Urinary bladder (tissue), 4 donors: Measurements from ENCODE around the gene CEP68. TPM values are rescaled to one million over a fixed set of nuclear protein-coding genes. Genes with fewer than 3 reads are reported as not detected.
A peak's percentile ranks its signal among the peaks of the same experiment; 100 is the strongest.

ENCODE experiments used
- DNase-seq: peaks from one replicate; pipeline ENCODE4 v3.0.0-alpha.2; 2015; ENCODE audit errors: extremely low spot score
- H3K27ac ChIP-seq: one replicate; pipeline ENCODE4 v1.5.1; 2013; ENCODE audit warnings: low read depth, mild to moderate bottlenecking, moderate library complexity
- H3K36me3 ChIP-seq: one replicate; pipeline ENCODE4 v1.6.1; 2013; ENCODE audit warnings: mild to moderate bottlenecking, moderate library complexity; ENCODE audit not compliant: insufficient read depth
- H3K4me1 ChIP-seq: one replicate; pipeline ENCODE4 v1.6.1; 2013; ENCODE audit warnings: mild to moderate bottlenecking, moderate library complexity; ENCODE audit not compliant: insufficient read depth
- H3K4me3 ChIP-seq: one replicate; pipeline ENCODE4 v1.5.1; 2013; ENCODE audit warnings: low read depth, low read length
- WGBS: extraction: QIAGEN DNeasy Blood & Tissue Kit; methylation state at CpG from one replicate; pipeline ENCODE4 v1.1.7; 2013; 5-methylcytosine and 5-hydroxymethylcytosine counted together
- polyA plus RNA-seq: library from polyadenylated mRNA; stranded (reverse); fragments of 200-250 nt; gene quantifications from one replicate; pipeline ENCODE4 v1.2.3, GENCODE V29; 2013
- total RNA-seq: library from RNA; depleted of rRNA; stranded (reverse); fragments of >200 nt; gene quantifications from one replicate; pipeline ENCODE4 v1.2.3, GENCODE V29; 2014
- donor health status: healthy with polysubstance abuse.
- donor health status: healthy.

CEP68 gene
- total and polyA plus RNA-seq, 2 donors: 18.5 to 32.3 TPM

DNA sequence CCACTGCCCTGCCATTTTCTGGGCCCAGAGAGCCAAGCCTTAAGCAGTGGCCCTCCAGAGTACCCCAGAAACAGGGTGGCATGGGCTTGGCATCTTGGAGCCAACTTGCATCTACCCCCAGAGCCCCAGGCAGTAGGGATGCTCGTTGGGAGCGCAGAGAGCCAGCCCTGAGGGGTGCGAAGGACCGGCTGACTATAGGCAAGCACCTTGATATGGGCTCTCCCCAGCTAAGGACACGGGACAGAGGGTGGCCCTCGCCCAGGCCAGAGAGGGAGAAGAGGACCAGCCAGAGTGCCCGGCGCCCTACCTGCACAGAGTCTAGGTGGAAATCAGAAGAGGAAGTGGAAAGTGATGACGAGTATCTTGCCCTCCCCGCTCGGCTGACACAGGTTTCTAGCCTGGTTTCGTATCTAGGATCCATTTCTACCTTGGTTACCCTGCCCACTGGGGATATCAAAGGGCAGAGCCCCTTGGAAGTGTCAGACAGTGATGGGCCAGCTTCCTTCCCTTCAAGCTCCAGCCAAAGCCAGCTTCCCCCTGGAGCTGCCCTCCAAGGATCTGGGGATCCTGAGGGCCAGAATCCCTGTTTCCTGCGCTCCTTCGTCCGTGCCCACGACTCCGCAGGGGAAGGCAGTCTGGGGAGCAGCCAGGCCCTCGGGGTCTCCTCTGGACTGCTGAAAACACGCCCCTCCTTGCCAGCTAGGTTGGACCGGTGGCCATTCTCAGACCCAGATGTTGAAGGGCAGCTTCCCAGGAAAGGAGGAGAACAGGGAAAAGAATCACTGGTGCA lies 16.2 kb downstream of the CEP68 start:
- Histone ChIP-seq H3K4me3 (no peak overlapping the region), H3K27ac (no peak overlapping the region), H3K36me3 (peaks cover 4% of the 10 kb centered on the region), H3K4me1 (peaks cover 2% of the 10 kb centered on the region)
- DNase-seq: no peak
- 90% methylated on average over 20 of the region's 20 CpGs for WGBS

GRCh38 chr2:65073879-65074565 lies 17.8 kb downstream of the CEP68 start:
- Histone ChIP-seq H3K27ac (no peak overlapping the region), H3K36me3 (peaks cover 4% of the 10 kb centered on the region), H3K4me3 (no peak overlapping the region), H3K4me1 (peaks cover 2% of the 10 kb centered on the region)
- no peak for DNase-seq
- 68% methylated on average over 12 of the region's 12 CpGs for WGBS

DNA sequence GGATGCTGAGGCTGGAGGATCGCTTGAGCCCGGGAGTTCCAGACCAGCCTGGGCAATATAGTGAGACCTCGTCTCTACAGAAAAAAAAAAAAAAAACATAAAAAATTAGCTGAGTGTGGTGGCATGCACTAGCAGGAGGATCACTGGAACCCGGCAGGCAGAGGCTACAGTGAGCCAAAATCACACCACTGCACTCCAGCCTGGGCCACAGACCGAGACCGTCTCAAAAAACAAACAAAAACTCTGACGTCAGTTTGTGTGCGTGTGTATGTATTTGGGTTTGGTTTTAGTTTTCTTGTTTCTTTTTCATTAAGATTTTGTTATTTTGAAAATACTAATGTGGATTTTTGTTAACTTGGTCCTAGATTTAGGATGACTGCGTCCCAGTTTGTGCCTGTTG lies 19.0 kb downstream of the CEP68 start:
- 60% methylated on average over 9 of the region's 9 CpGs for WGBS
- H3K4me1 ChIP-seq: peaks cover 2% of the 10 kb centered on the region
- DNase-seq: no peak
- peaks cover 4% of the 10 kb centered on the region for H3K36me3 ChIP-seq
- H3K4me3 ChIP-seq: no peak overlapping the region
- H3K27ac ChIP-seq: no peak overlapping the region

- Histone ChIP-seq H3K36me3 (peaks cover 4% of the 10 kb centered on the region), H3K4me3 (no peak overlapping the region), H3K27ac (peak overlapping the region; percentile 3), H3K4me1 (peaks cover 2% of the 10 kb centered on the region)
- DNase-seq: no peak
- WGBS: 37% methylated on average over 5 of the region's 5 CpGs
Observed at GRCh38 chr2:65075605-65076344, 19.6 kb downstream of the CEP68 start.

- no peak for DNase-seq
- 27% methylated on average over 7 of the region's 7 CpGs for WGBS
- H3K4me1 ChIP-seq: peaks cover 2% of the 10 kb centered on the region
- no peak overlapping the region for H3K27ac ChIP-seq
- H3K4me3 ChIP-seq: no peak overlapping the region
- peaks cover 4% of the 10 kb centered on the region for H3K36me3 ChIP-seq
Observed at GRCh38 chr2:65076345-65076710, 20.1 kb downstream of the CEP68 start.

GRCh38 chr2:65077898-65078297 lies 21.7 kb downstream of the CEP68 start:
- 95% methylated on average over 7 of the region's 7 CpGs for WGBS
- no peak overlapping the region for H3K4me3 ChIP-seq
- DNase-seq: no peak
- peaks cover 2% of the 10 kb centered on the region for H3K4me1 ChIP-seq
- no peaks in the 10 kb centered on the region for H3K36me3 ChIP-seq
- no peak overlapping the region for H3K27ac ChIP-seq

- no peak overlapping the region for H3K4me3 ChIP-seq
- H3K4me1 ChIP-seq: peaks cover 2% of the 10 kb centered on the region
- WGBS: 95% methylated on average over 6 of the region's 6 CpGs
- peaks cover 1% of the 10 kb centered on the region for H3K36me3 ChIP-seq
- no peak for DNase-seq
- H3K27ac ChIP-seq: no peak overlapping the region
Observed at GRCh38 chr2:65079017-65079416, 22.8 kb downstream of the CEP68 start.

- Histone ChIP-seq H3K4me3 (no peak overlapping the region), H3K27ac (no peak overlapping the region), H3K36me3 (peaks cover 1% of the 10 kb centered on the region), H3K4me1 (no peaks in the 10 kb centered on the region)
- WGBS: 81% methylated on average over 4 of the region's 4 CpGs
- DNase-seq: no peak
Observed at GRCh38 chr2:65081232-65081685, 25.0 kb downstream of the CEP68 start.

DNA sequence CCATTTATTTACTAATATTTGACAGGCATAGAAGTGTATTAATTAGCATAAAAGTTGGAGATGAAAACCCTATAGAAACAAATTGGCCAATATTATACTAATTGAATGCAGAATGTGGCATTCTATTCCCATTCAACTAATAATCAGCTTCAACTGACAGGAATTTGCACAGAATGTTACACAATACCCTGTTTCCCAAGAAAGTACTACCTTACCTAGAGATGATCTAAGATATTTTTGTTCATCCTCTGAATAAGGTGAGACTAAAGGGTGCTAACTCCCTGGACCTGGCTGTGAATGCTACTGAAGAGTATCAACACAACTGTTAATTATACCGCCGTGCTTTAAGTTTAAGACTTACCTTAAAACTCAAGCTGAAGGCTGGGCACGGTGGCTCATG lies 28.9 kb downstream of the CEP68 start:
- no peak overlapping the region for H3K4me3 ChIP-seq
- no peak for DNase-seq
- peaks cover 1% of the 10 kb centered on the region for H3K36me3 ChIP-seq
- no peaks in the 10 kb centered on the region for H3K4me1 ChIP-seq
- no peak overlapping the region for H3K27ac ChIP-seq
- 95% methylated on average over 3 of the region's 3 CpGs for WGBS

GRCh38 chr2:65092791-65093190 lies 36.6 kb downstream of the CEP68 start:
- Histone ChIP-seq H3K36me3 (peaks cover 5% of the 10 kb centered on the region), H3K4me1 (no peaks in the 10 kb centered on the region), H3K27ac (no peak overlapping the region), H3K4me3 (no peak overlapping the region)
- no peak for DNase-seq
- WGBS: 91% methylated on average over 4 of the region's 4 CpGs

- peaks cover 5% of the 10 kb centered on the region for H3K36me3 ChIP-seq
- no peak overlapping the region for H3K4me3 ChIP-seq
- DNase-seq: no peak
- no peaks in the 10 kb centered on the region for H3K4me1 ChIP-seq
- H3K27ac ChIP-seq: no peak overlapping the region
Observed at GRCh38 chr2:65093211-65093610, 37.0 kb downstream of the CEP68 start.

- Histone ChIP-seq H3K4me3 (no peak overlapping the region), H3K27ac (no peak overlapping the region), H3K4me1 (no peaks in the 10 kb centered on the region), H3K36me3 (peaks cover 2% of the 10 kb centered on the region)
- no peak for DNase-seq
- 88% methylated on average over 1 of the region's 1 CpG for WGBS
Observed at GRCh38 chr2:65096948-65097347, 40.7 kb downstream of the CEP68 start.

- WGBS: 64% methylated on average over 1 of the region's 1 CpG
- Histone ChIP-seq H3K27ac (no peak overlapping the region), H3K4me3 (no peak overlapping the region), H3K36me3 (peaks cover 2% of the 10 kb centered on the region), H3K4me1 (no peaks in the 10 kb centered on the region)
- no peak for DNase-seq
Observed at GRCh38 chr2:65097844-65098243, 41.6 kb downstream of the CEP68 start.

- 86% methylated on average over 5 of the region's 5 CpGs for WGBS
- no peaks in the 10 kb centered on the region for H3K4me1 ChIP-seq
- H3K4me3 ChIP-seq: no peak overlapping the region
- no peak overlapping the region for H3K27ac ChIP-seq
- H3K36me3 ChIP-seq: peaks cover 2% of the 10 kb centered on the region
- no peak for DNase-seq
Observed at GRCh38 chr2:65098741-65099140, 42.5 kb downstream of the CEP68 start.
